Measurements from ENCODE around the gene HSD11B2.

GRCh38 chr16:67459861-67460150 lies 28.9 kb downstream of the HSD11B2 start:
- TF ChIP-seq CTCF (IDR thresholded peaks at IDR 0.05; ENCODE audit: low read depth, low read length, poor library complexity, severe bottlenecking) (no peak), EZH2phosphoT487 (IDR thresholded peaks at IDR 0.05; ENCODE audit: borderline replicate concordance, low read length) (no peak)

Data from DOHH2 (cell line).